HG02852 (cell line): ENCODE measurements around the gene C2CD4D.

Experiments
- ATAC-seq: cut with Tn5 transposase; IDR thresholded peaks from one replicate; pipeline ENCODE4 v1.9.1; 2021; ENCODE audit warnings: mild to moderate bottlenecking, moderate library complexity; ENCODE audit not compliant: unreplicated experiment

Gene C2CD4D

DNA sequence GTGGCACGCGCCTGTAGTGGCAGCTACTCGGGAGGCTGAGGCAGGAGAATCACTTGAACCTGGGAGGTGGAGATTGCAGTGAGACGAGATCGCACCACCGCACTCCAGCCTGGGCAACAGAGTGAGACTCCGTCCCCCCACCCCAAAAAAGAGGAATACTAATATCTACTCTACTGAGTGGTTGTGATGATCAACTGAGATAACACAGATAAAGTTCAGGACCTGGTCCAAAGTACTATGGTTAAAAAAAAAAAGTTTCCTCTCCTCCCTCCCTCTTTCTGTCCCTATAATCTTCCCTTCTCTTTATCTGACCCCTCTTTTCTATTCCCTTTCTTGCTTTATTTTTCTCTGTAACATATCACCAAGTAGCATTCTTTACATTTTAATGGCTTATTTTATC, 4.0 kb downstream of the C2CD4D start:
- no peak for ATAC-seq

DNA sequence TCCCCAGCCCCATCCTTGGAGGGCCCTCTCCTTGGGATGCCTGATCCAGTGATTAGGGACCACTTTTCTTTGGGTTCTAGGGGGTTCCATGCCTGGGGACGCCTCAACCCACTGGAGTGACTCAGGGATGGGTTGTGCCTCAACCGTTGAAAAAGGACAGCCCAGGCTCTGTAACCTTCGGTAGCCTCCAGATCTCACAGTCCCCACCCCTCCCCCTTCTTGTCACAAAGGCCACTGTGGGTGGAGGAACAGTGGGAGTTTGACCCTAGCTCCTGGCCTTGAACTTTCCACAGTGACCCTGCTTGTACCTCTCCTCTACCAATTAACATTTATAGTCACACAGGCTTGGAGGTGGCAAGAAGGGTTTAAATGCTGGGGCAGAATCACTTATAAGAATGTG, 5.4 kb downstream of the C2CD4D start:
- ATAC-seq: no peak

DNA sequence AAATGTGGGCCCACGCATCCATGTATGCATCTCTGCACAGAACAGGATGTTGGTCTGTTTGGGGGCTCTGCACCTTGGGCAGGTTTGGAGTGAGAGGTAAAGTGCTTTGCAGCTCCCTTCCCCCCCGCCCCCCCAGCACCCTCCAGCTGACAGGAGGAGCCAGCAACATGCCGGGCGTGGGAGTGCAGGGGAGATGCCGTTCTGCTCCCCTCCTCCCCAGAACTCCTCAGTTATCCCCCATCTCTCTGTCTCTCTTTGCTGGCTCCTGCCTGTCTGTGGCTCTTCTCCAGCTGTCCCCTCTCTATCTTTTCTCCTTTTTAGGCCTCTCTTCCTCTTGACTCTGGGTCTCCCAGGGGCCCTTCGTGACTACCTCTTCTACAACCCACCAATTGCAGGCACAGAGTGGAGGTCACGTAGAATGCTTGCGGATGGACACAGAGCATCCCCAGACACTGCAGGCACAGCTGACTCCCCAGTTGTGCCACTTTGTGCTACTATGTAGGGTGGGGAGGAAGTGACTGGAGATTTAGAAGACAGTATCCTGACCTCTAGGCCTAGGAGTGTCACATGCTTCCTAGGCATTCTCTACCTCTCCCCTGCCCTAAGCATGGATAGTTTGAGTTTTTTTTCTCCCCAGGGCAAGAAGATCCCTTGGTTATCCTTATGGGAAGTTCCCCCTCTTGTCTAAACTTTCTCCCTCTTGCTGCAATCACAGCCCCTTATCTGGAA, 6.3 kb downstream of the C2CD4D start:
- no peak for ATAC-seq

DNA sequence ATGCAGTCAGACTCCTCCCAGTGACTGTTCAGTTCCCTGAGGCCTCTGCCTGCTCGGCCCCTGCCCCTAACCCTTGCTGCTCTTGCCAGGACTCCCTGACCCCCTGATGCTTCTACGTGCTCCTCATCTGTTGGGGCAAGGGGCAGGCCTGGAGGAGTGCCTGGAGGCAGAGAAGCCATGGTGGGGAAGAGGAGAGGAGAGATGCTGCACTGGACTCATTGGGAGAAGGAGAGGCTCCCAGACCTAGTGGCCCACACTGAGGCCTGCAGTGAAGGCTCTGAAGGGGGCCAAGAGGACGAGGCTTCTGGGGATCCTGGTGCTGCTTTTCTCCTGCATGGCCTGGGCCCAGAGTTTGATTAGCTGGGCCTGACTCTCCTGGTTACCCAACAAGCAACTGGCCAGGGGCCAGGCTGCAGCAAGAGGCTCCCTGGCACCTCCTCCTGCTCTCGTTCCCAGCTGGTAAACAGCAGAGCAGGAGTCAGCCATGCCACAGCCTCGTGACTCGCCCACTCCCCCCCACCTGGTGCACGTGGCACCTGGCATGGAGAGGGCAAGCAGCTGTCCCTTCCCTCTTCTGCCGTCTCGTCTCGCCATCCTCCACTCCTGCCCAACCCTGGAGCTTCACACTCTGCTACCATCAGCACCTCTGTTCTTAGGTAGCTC, 7.2 kb downstream of the C2CD4D start:
- ATAC-seq: no peak

DNA sequence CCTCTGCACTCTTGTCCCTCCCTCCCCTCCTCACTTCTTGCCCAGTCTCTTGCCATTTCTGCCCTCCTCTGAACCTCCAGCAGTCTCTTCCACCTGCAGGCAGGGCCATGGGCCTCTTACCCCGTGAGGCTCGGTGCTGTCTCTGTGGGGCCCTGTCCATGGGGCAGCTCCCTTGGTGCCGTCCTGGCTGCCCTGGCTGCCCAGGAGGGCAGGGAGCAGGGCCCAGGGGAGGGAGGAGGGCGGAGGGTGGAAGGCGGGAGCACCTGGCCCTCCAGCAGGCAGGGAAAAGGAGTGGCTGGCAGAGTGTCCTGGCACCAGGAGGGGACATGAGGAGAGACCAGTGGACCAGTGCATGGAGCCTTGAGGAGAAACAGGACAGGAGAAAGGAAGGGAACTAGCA, 8.0 kb downstream of the C2CD4D start, which contains the start of gene RORC:
TSS of gene RORC (minus strand) at position 198 of the 400 bp plus-strand sequence. CDS start at position 160, 38 bp downstream.
- ATAC-seq: no peak

DNA sequence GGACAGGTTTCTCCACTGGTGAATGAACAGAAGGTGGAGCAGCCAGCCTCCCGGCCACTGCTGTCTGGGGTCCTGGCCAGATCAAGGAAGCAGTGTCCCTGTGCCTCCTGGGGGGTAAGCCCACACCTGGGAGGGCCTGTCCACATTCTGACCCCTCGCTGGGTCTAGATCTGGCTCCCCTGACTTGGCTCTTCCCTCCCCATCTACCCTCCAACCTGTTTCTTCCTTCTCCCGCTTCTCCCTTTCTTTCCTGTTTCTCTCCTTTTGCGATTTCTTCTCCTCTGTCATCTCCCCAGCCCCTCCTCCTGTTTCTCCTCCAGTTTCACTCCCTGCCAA, 8.4 kb downstream of the C2CD4D start:
- no peak for ATAC-seq

DNA sequence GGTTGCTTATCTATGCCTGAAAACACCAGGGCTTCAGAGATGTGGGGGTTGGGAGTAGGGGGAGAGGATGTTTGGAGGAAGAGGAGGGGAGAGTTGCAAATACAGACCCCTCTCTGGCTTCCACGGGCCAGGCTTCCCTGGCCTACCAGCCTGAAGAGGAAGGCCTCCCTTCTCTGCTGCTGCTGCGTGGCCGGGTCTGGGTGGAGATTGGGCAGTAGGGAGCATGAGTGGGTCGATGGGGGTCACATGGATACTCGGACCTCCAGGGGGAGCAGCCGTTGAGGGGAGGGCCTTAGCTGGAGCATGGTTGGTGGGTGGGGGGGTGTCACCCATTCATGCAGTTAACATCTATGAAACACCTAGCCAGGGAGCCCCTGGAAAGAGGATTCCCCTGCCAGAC, 9.6 kb downstream of the C2CD4D start:
- ATAC-seq: no peak

DNA sequence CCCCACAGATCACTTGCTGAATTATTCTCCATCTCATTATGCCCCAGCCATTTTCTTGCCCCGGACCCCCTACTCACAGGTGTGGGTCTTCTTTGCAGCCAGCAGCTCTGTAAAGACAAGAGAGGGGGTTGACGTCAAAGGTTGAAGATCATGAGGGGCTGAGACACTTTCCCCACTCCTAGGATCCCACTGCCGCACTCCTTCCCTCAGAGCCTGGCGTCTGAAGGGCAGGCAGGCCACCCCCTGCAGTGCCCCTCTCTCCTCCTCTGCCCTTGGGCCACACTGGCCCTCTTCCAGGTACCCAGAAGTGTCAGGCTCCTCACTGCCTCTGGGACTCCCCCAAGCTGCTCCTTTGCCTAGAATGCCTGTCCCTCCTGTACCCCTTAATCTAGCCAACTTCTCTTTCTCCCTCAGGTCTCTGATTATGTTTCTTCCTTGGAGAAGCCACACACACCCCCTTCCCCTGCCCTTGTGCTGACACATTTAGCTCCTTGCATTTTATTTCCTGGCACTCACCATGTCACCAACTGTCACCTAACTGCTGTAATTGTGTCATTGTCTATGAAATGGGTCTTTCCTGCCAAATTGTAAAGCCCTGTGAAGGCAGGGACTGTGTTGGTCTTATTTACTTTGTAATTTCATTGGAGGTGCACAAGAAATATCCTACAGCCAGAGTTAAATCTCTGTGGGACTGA, 10.1 kb downstream of the C2CD4D start:
- ATAC-seq: no peak

DNA sequence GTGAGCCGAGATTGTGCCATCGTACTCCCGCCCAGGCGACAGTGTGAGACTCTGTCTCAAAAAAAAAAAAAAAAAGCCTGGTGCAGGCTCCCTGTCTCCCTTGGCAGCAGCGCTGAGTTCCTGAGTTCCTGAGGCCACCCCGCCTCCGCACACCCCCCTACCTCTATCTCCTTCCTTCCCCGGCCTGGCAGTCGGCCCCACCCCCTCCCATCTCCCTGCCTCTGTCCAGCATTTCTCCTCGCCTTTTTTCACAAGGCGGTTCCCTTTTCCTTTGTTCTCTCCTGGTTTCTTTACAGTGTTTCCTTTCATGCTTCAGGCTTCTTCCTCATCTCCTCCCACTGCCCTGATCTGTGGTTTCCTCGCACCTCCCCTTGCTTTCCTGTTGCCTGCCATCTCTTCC, 10.7 kb downstream of the C2CD4D start:
- ATAC-seq: no peak

DNA sequence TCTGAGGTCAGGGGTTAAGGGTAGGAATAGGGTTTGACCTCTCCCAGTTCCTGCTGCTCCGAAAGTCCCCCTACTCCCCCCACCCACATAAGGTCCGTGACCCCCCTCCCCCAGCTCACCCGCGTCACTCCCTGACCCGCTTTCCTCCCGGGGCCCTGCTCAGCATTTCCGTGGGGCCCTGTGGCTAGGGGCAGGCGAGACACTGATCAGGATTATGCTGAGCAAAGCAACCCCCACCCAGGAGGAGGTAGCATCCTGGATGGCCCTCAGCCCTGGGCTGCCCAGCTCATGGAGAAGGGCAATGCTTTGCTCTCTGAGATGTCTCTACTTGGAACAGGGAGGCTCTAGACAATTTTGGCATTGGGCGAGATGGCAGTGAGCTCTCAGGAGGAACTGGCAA, 11.8 kb downstream of the C2CD4D start:
- no peak for ATAC-seq

DNA sequence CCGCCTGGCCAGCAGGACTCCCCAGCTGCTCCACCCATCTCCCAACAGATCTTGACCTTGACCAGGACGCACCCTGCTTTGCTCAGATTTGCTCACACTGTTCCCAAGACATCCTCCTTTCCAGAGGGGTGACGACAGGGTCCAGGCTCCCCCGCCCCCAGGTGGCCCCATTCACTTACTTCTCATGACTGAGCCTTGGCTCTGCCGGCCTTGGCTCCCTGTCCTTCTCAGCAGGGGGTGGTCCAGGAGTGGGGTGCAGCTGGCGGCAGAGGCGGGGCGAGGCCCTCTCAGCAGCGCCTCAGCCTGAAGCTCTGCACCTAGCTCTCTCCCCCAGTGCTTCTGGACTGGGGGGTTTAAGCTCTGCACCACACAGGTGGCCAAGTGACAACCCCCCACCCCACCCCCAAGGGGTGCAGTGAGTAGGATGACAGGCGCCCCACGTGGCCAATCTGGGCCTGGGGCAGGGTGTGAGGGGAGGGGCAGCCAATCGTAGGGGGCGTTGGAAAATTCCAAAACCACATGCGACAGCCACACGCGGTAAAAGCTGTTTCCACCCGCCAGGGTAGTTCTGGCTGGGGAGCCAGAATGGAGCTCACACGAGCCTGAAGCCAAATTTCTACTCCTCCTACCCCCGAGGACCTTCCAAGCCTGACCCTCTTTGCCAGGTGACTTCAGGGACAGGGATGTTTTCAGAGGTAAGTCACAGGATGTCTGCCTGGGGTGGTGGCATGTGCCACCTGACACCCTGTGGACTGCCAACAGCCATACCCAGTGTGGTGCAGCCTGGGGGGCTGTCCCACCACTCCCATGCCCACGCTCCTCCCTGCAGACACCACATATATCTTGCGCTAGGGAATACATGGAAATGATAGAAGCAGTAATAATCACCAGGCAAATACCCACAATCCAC, 13.6 kb downstream of the C2CD4D start:
- no peak for ATAC-seq

DNA sequence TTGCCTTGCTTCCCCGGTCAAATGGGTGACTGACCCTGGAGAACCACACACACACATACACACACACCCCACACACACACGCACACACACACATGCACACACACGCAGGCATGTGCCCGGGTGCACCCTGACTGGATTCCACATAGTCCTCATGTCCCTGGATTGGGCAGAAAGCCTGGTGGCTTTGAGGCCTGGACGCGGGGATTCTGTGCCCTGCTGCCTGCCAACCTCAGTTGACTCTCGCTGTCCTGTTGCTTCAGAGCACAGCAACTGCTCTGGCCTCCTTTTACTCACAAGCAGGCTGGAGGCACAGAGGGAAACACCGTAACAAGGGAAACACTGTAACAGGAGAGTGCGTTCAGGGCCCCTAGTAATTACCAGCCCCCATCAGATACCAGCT, 14.4 kb downstream of the C2CD4D start:
- ATAC-seq: no peak

DNA sequence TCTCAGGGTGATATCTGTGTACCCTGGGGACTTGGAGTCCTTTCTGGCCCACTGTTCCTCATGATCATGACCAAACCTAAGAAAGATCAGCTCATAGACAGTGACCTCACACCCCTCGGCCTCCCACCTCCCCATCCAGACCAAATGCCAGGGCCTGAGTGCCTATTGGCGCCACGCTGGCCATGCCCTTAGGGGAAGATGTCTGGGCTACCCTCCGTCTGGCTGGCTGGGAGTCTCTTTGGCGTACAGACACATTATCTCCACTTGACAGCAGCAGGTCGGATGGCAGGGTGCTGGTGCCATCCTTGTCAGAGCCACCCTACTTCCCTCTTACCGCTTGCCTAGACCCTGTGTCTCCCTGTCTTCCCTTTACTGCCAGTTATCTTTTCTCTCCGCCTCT, 16.4 kb downstream of the C2CD4D start:
- ATAC-seq: no peak

DNA sequence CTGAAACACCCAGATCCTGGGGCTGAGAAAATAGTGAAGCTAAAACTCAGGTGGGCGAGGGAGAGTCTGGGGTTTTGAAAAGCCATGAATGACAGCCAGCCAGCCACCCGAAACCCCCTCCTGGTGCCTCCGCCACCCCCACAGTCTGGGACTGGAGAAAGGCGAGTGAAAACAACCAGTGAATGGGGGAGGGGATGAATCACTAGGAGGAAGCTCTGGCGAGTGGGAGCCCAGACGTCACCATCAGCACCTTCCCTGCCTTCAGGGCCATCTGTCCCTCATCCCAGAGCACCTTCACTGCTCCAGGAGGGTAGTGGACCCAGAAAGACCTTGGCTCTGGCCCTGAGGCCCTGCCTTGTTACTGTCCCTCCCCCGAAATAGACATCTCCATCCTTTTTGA, 17.2 kb downstream of the C2CD4D start:
- ATAC-seq: no peak

DNA sequence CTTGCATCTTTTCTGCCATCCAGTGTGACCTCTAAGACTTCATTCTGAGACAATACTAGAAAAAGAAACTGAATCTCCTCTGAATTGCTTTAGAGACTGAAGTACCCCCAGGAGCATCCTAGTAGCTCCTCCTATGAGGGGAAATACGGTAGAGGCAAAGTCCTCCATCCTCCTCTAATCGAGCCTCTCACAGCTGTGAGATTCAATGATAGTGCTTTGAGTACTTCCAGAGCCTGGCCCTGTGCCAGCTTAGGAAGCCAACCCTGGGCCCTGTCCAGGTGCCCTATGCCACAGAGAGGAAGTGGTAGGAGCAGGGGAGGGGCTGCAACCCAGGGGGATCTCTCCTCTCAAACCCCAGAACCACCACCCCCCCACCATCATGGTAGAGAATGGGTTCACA, 18.7 kb downstream of the C2CD4D start:
- ATAC-seq: no peak

DNA sequence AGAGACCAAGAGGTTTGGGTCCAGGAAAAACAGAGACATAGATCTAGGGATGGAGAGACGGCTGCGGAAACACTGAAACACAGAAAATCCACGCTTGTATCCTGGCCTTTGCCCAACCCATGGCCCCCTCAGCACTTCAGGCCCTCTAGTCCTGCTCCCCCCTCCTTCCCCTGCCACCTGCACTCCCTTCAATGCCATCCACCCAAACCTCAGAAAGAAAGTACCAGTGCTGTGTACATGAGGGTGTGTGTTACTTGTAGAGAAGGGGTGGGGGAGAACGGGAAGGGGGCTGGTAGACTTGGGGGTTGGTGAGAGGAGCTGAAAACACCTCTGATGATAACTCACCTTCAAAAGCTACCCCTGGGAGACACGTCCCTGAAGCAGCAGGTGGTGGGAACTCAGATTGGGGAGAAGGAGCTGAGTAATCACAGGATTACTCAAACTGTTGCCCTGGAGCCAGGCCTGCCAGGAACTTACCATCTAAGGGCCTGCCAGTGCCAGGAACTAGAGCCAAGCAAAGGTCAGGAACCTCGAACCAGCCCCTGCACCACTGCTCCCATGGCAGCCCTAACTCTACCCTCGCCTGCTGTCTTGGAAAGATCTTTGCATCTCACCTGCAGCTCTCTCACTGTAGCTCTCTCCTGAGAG, 19.5 kb downstream of the C2CD4D start:
- no peak for ATAC-seq

DNA sequence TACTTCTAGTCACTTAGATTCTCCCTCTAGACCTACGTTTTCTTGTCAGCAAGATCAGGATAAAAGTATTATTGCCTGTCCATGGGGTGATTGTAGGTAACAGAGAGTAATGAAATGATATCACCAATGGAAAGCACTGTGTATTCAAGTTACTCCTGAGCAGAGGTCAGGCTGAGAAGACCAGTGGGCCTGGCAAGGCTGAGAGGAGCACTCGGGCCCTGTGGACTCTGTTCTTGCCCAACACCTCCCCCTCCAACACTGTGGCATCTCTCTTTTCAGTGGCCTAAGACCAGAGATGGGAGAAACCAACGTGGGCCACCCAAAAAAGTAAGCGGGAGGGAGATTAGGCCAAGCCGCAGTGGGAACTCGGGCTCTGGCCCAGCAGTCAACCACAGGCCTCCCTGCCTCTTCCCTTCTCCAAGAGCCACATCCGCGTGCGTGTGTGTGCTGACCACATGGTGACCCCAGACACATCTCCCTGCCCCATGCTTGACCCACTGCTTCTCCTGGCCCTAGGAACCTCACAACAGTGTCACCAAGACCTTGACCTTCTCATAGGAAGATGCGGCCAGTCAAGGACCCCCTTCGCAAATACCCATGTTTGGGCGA, 20.3 kb downstream of the C2CD4D start:
- ATAC-seq: no peak

DNA sequence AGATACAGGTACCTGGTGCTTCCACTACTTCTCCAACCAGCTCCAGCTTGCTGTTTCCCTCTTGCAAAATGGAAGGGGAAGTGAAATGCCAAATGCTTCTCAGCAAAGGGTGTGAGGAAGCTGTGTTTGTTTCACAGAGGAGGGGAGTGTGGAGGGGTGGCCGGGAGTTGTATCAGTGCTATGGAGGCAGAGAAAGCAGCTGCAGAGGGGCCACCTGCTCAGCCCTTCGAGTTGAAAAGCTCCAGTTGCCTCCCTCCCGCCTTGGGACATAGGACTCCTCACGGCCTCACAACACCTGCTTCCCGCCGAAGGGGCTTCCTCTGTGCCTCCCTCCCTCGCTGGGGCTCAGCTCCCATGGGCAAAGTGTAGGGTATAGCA, 22.3 kb downstream of the C2CD4D start:
- no peak for ATAC-seq

DNA sequence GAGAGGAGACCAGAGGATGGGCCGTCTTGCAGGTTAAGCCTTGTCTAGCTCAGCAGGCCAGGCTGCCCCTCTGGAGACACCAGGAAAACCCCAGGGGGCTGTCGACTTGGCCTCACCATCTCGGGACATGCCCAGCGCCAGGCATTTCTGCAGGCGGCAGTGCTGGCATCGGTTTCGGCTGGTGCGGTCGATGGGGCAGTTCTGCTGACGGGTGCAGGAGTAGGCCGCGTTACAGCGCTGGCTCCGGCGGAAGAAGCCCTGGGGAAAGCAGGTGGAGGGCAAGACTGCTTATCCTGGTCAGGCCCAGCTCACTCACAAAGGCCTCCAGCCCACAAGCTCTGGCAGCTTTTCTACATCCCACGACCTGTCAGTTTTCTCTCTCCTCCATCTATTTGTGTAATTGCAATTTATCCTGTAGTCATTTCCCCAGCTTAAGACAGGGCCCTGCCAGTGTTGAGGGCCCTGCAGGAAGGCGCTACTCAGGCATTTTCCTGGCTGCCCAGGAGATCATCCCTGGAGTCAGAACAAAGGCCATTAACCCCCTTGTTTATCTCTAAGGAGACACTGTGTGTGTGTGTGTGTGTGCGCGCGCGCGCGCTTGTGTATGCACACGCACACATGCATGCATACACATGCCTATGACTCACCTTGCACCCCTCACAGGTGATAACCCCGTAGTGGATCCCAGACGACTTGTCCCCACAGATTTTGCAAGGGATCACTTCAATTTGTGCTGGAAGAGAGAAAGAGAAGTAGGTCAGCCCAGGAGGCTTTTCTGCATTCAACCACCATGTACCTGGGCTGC, 22.9 kb downstream of the C2CD4D start:
- no peak for ATAC-seq
